Measurements from ENCODE around the gene GPR141. TPM values are rescaled to one million over a fixed set of nuclear protein-coding genes. Genes with fewer than 3 reads are reported as not detected.

GPR141 gene, protein sequence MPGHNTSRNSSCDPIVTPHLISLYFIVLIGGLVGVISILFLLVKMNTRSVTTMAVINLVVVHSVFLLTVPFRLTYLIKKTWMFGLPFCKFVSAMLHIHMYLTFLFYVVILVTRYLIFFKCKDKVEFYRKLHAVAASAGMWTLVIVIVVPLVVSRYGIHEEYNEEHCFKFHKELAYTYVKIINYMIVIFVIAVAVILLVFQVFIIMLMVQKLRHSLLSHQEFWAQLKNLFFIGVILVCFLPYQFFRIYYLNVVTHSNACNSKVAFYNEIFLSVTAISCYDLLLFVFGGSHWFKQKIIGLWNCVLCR
- total RNA-seq, result under 1 TPM in 2 of 4 donors, not detected in 2; 0.78 TPM

- TF ChIP-seq CTCF (IDR thresholded peaks at IDR 0.05) (no peak), POLR2A (IDR thresholded peaks at IDR 0.05) (no peak)
- Histone ChIP-seq H3K4me3 (replicated peaks in 1 of 3) (no peak within 1 kb of the TSS), H3K27ac (peak within 1 kb of the TSS in 1 of 3 donors; percentile 27), H3K36me3 (no peaks in the 10 kb centered on the region), H3K4me1 (peaks cover 0 to 12% of the 10 kb centered on the region in 2 donors), H3K9me3 (no peaks in the 10 kb centered on the region), H3K27me3 (no peaks in the 10 kb centered on the region)
- intact Hi-C loops (cut with DNase I), result no loop called here
- WGBS, 2 donors, result 62 to 65% methylated on average over 2 of the region's 2 CpGs
- peak; percentile 17 to 31 for DNase-seq
These were observed at the start of gene GPR141 for GRCh38 chr7:37683246-37684120. TSS of gene GPR141 (plus strand) at chr7:37683766. CDS start at chr7:37740394, 56,628 bp downstream.

DNA sequence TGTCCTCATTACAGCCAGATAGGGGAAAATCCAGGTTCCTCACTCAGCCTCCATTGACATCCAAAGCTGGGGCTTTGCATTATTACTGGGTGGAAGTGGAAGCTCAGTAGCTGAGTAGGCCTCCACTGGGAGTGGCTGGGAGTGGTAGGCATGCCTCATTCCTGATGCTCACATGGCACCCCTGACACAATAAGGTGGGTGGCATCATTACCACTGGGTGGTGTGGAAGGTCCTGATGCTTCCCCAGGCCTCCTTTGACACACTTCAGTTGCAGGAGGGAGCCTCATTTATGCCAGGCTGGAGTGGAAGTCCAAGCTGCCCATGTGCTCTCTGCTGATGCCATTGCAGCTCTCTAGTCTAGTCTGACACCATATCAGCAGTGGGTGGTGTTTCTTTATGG is 48.2 kb upstream of the GPR141 start:
- no peaks in the 10 kb centered on the region for H3K4me1 ChIP-seq
- H3K4me3 ChIP-seq (replicated peaks in 1 of 3), result no peak overlapping the region
- no peak for DNase-seq
- H3K27me3 ChIP-seq, result no peaks in the 10 kb centered on the region
- intact Hi-C loops (cut with DNase I), result no loop called here
- no peaks in the 10 kb centered on the region for H3K9me3 ChIP-seq
- no peaks in the 10 kb centered on the region for H3K36me3 ChIP-seq
- H3K27ac ChIP-seq, result no peak overlapping the region
- TF ChIP-seq CTCF (IDR thresholded peaks at IDR 0.05), result no peak
- TF ChIP-seq POLR2A (IDR thresholded peaks at IDR 0.05), result no peak

DNA sequence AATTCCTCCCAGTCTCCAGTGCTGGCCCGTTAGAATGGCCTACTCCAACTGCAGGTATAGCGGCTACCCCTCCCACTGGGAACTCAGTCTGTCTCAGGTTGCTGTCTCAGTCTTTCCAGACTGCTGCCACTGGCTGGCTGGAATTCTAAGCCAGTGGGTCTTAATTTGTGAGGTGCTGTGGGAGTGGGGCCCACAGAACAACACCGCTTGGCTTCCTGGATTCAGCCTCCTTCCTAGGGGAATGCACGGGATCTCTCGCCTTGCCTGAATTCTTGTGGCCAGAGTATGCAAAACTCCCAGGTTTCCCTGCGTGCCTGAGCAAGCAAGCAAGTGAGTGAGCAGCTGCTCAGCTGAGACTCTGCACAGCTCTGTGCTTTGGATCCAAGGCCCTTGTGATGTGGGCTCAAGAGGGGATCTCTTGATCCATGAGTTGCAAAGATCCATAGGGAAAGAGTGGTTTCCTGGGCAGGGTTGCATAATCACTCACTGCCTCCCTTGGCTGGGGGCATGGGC is 41.5 kb upstream of the GPR141 start:
- no peaks in the 10 kb centered on the region for H3K27me3 ChIP-seq
- intact Hi-C loops (cut with DNase I), result no loop called here
- no peak for TF ChIP-seq CTCF (IDR thresholded peaks at IDR 0.05)
- no peak for TF ChIP-seq POLR2A (IDR thresholded peaks at IDR 0.05)

GRCh38 chr7:37643876-37644275 is 39.7 kb upstream of the GPR141 start:
- 39% methylated on average over 1 of the region's 1 CpG for WGBS, 2 donors
- Histone ChIP-seq H3K36me3 (no peaks in the 10 kb centered on the region), H3K27me3 (no peaks in the 10 kb centered on the region), H3K4me1 (peaks cover 18 to 25% of the 10 kb centered on the region in 2 donors), H3K27ac (peak overlapping the region in 2 of 3 donors; percentile 21 to 44), H3K4me3 (replicated peaks in 1 of 3) (no peak overlapping the region), H3K9me3 (no peaks in the 10 kb centered on the region)
- TF ChIP-seq POLR2A (IDR thresholded peaks at IDR 0.05) (no peak), CTCF (IDR thresholded peaks at IDR 0.05) (peak in 4 of 6 experiments; percentile 40 to 66 (median 56))
- intact Hi-C loops (cut with DNase I), result no loop called here
- DNase-seq, result peak; percentile 75 to 76

More for the DNA sequence above, 41.5 kb upstream of the GPR141 start:
- DNase-seq, result peak; percentile 61 to 65
- no peak overlapping the region for H3K4me3 ChIP-seq (replicated peaks in 1 of 3)
- H3K27ac ChIP-seq, result peak overlapping the region in 2 of 3 donors; percentile 29 to 31
- H3K4me1 ChIP-seq, result peaks cover 18 to 25% of the 10 kb centered on the region in 2 donors
- no peaks in the 10 kb centered on the region for H3K36me3 ChIP-seq
- 71% methylated on average over 4 of the region's 6 CpGs; no CpG with 5 or more reads in 1 of the 2 donors for WGBS, 2 donors
- no peaks in the 10 kb centered on the region for H3K9me3 ChIP-seq
